ENCODE data around the gene PNLIP.

The PNLIP gene

DNA sequence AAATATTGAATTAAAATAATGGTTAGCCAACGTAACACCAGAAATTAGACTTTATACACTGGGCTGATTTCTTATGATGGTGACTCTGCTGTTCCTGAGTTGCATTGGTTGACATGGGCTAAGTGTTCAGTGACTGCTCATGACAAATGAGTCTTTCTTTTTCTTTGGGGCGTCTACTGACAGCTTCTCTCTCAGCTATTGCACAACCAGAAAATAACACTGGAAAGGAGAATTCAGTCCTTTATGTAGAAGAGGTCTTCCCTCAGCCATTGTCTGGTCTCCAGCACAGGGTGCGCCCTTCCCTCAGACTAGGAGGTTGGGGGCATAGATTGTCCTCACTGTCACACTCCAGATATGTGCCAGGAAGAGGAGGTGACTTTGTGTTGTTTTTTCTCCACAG, 21.6 kb downstream of the PNLIP start:
- in situ Hi-C loops (cut with HindIII; ENCODE audit: low sequenced_read_pairs): no loop called here

- in situ Hi-C loops (cut with HindIII; ENCODE audit: low sequenced_read_pairs): no loop called here
These were observed 29.1 kb downstream of the PNLIP start for GRCh38 chr10:116574797-116575196.

DNA sequence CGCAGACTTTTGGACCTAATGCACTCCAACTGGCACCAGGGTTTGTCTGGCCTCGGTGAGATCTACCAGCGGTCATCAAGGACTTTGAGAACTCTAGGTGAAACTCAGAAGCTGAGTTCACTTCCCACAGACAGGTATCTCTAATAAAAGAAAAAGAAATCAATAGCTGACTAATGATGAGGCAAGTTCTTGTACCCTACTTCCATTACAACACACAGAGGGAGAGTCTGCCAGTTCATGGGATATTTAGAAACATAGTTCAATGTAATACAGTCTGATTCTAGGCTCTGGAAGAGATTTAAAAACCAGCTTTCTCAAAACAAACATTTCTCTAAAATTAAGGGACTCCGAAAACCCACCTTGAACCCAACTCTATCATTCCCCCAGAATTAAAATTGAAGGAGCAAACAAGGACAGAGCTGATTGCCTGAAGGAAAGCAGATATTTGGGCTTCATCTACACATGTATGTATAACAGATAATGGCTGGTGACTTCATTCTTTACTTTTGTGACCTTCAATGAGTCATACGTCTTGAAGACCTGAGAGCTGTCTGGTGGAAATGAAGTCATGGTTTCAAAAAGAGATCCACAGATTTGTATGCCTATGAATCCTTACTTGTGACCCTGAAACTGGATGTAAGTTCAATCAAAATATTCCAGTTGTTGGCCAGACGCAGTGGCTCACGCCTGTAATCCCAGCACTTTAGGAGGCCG, 42.3 kb downstream of the PNLIP start:
- in situ Hi-C loops (cut with HindIII; ENCODE audit: low sequenced_read_pairs): no loop called here

GRCh38 chr10:116588995-116589394, 43.3 kb downstream of the PNLIP start:
- in situ Hi-C loops (cut with HindIII; ENCODE audit: low sequenced_read_pairs): no loop called here

DNA sequence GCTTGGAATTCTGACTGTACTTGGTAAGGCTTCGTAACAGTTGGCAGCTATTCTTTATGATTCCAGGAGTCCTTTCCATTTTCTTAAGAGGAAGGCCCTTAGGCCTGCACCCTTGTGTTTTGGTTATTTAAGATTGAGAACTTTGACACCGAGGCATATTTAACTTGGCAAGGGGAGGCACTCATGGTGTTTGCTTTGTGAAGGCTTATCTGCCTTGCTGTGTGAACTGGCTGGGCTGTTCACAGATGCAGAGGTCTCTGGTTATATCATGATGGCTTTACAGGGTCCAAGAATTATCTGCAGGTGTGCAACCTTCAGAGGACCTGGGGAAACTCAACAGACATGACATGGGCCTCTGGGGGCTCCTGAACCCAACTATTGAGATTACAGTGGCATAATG, 44.2 kb downstream of the PNLIP start:
- in situ Hi-C loops (cut with HindIII; ENCODE audit: low sequenced_read_pairs): no loop called here

GRCh38 chr10:116590590-116591444, 45.1 kb downstream of the PNLIP start, which contains the start of gene PNLIPRP1:
Gene PNLIPRP1 (plus strand): TSS chr10:116590959. CDS start chr10:116591130, 171 bp downstream.
- in situ Hi-C loops (cut with HindIII; ENCODE audit: low sequenced_read_pairs): no loop called here

GRCh38 chr10:116593139-116593740, 47.5 kb downstream of the PNLIP start:
- in situ Hi-C loops (cut with HindIII; ENCODE audit: low sequenced_read_pairs): no loop called here

GRCh38 chr10:116594525-116595035, 48.8 kb downstream of the PNLIP start:
- in situ Hi-C loops (cut with HindIII; ENCODE audit: low sequenced_read_pairs): no loop called here

GRCh38 chr10:116596062-116596461, 50.3 kb downstream of the PNLIP start:
- in situ Hi-C loops (cut with HindIII; ENCODE audit: low sequenced_read_pairs): no loop called here

DNA sequence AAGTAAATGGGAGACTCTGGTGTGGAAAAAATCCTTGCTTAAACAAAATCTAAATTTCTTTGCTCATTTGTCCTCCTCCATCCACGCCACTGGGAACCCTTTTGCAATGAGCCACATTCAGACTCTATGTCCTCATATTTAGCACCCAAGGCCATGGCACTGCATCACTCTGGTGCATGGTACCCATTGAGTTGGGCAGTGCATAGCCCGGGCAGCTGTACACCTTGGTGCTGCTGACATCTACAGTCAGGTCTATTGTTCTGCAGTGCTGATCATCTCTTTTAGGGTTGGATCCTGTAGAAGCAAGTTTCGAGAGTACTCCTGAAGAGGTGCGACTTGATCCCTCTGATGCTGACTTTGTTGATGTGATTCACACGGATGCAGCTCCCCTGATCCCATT, 51.8 kb downstream of the PNLIP start:
- in situ Hi-C loops (cut with HindIII; ENCODE audit: low sequenced_read_pairs): no loop called here

GRCh38 chr10:116598329-116598728, 52.6 kb downstream of the PNLIP start:
- in situ Hi-C loops (cut with HindIII; ENCODE audit: low sequenced_read_pairs): no loop called here

- in situ Hi-C loops (cut with HindIII; ENCODE audit: low sequenced_read_pairs): no loop called here
These were observed 54.3 kb downstream of the PNLIP start for GRCh38 chr10:116599991-116600390.

- in situ Hi-C loops (cut with HindIII; ENCODE audit: low sequenced_read_pairs): no loop called here
These were observed 57.1 kb downstream of the PNLIP start for GRCh38 chr10:116602648-116603400.

GRCh38 chr10:116606061-116606483, 60.3 kb downstream of the PNLIP start:
- in situ Hi-C loops (cut with HindIII; ENCODE audit: low sequenced_read_pairs): no loop called here

- in situ Hi-C loops (cut with HindIII; ENCODE audit: low sequenced_read_pairs): no loop called here
These were observed 61.6 kb downstream of the PNLIP start for GRCh38 chr10:116607336-116607735.

GRCh38 chr10:116608686-116609594, 63.2 kb downstream of the PNLIP start:
- in situ Hi-C loops (cut with HindIII; ENCODE audit: low sequenced_read_pairs): no loop called here

DNA sequence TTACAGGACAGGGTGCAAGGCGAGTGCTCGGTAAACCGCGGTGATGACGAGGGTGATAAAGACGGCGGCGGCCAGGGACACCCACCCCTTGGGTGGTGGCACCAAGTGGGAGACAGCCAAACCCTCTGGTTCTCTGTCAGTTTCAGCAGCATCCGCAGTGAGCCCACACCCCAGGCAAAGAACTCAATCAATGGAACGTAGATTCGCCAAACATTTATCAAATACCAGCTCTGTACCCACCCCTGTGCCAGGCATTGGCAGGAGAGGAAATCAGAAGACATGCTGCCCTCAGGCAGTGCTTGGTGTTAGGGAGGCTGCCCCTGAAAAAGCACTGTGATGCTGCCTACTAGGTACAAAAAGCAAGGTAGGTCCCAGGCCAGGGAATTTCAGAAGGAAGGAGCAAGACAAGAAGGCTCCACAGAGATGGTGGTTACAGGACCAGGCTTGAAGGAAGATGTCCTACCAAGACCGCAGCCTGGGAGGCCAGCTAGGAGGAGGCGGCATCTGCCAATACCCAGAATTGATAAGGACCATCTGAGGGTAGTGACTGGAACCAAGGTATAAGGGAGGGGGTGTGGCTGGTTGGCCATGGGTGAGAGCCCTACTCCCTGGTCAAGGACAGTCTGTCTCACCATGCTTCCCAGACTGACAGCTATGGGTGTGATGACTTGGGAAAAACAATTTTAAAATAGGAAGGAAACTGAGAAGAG, 64.9 kb downstream of the PNLIP start:
- in situ Hi-C loops (cut with HindIII; ENCODE audit: low sequenced_read_pairs): no loop called here

- in situ Hi-C loops (cut with HindIII; ENCODE audit: low sequenced_read_pairs): no loop called here
These were observed 65.4 kb downstream of the PNLIP start for GRCh38 chr10:116611153-116611545.

Data from DLD1 (cell line).